RWPE2 (cell line): Measurements from ENCODE around the gene BID.

Experiments
- ATAC-seq: fragments of 200-7000 bp; cut with Tn5 transposase; 3 replicates; pipeline ENCODE4 v1.9.1; 2021; ENCODE audit warnings: low read depth
- DNase-seq: peaks from one replicate; pipeline ENCODE4 v3.0.0-alpha.2; 2020; ENCODE audit warnings: low spot score
- H3K27ac ChIP-seq: fragments of 450-650 bp; 2 replicates; pipeline ENCODE4 v1.5.1; 2017; ENCODE audit warnings: mild to moderate bottlenecking; ENCODE audit not compliant: poor library complexity, severe bottlenecking
- H3K27me3 ChIP-seq: fragments of 250-450 bp; sonication (Bioruptor Pico); 2 replicates; pipeline ENCODE4 v1.5.1; 2021; ENCODE audit warnings: mild to moderate bottlenecking, moderate library complexity; ENCODE audit not compliant: insufficient read depth, poor library complexity, severe bottlenecking
- H3K36me3 ChIP-seq: fragments of 250-450 bp; sonication (Bioruptor Pico); 2 replicates; pipeline ENCODE4 v1.5.1; 2020; ENCODE audit warnings: low read depth, mild to moderate bottlenecking, moderate library complexity
- H3K4me1 ChIP-seq: fragments of 250-450 bp; sonication (Bioruptor Pico); 2 replicates; pipeline ENCODE4 v1.5.1; 2021; ENCODE audit warnings: mild to moderate bottlenecking, moderate library complexity; ENCODE audit not compliant: insufficient read depth, poor library complexity, severe bottlenecking
- H3K4me3 ChIP-seq: fragments of 250-450 bp; sonication (Bioruptor Pico); 2 replicates; pipeline ENCODE4 v1.5.1; 2021; ENCODE audit warnings: mild to moderate bottlenecking, moderate library complexity; ENCODE audit not compliant: severe bottlenecking
- H3K9me3 ChIP-seq: fragments of 250-450 bp; sonication (Bioruptor Pico); 2 replicates; pipeline ENCODE4 v1.5.1; 2021; ENCODE audit warnings: mild to moderate bottlenecking, moderate library complexity; ENCODE audit not compliant: severe bottlenecking
- TF ChIP-seq, protein P1 (sequence below): fragments of 450-650 bp; IDR thresholded peaks from one replicate; pipeline ENCODE4 v1.5.1; 2017; ENCODE audit warnings: mild to moderate bottlenecking, moderate library complexity; ENCODE audit not compliant: poor library complexity, severe bottlenecking

Gene BID

DNA sequence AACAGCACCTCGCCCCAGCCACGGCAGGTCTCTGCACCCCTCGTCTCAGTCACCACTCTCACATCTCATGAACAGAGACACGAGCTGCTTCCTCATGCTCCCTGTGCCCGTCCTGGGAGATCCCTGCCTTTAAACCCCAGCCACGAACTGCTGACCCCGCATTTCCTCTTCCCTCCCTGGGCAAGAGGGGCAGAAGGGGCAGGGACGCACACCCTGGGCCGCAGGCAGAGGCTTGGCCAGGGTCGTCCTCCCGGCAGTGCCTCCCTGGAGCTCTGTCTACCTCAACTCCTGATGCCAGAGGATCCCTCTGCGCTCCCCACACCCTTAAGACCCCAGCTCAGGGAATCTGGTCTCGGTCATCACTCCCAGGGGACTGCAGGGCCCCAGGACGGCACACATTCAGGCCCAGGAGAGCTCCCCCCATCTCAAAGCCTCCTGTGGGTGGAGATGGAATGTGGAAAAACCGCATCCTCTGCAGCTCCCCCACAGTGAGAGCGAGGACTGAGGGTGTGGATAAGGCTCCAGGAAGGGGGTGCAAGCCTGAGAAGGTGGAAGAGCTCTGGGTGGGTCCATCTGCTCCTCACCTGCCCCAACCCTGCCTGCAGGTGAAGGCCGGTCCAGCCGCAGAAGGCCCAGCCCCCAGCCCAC is 1.2 kb downstream of the BID start:
- Histone ChIP-seq H3K4me1 (peaks cover 7% of the 10 kb centered on the region), H3K36me3 (no peaks in the 10 kb centered on the region), H3K27me3 (no peaks in the 10 kb centered on the region), H3K27ac (no peak overlapping the region), H3K9me3 (no peaks in the 10 kb centered on the region), H3K4me3 (peak overlapping the region; percentile 84)
- TF ChIP-seq, protein P1, sequence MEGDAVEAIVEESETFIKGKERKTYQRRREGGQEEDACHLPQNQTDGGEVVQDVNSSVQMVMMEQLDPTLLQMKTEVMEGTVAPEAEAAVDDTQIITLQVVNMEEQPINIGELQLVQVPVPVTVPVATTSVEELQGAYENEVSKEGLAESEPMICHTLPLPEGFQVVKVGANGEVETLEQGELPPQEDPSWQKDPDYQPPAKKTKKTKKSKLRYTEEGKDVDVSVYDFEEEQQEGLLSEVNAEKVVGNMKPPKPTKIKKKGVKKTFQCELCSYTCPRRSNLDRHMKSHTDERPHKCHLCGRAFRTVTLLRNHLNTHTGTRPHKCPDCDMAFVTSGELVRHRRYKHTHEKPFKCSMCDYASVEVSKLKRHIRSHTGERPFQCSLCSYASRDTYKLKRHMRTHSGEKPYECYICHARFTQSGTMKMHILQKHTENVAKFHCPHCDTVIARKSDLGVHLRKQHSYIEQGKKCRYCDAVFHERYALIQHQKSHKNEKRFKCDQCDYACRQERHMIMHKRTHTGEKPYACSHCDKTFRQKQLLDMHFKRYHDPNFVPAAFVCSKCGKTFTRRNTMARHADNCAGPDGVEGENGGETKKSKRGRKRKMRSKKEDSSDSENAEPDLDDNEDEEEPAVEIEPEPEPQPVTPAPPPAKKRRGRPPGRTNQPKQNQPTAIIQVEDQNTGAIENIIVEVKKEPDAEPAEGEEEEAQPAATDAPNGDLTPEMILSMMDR, result no peak
- ATAC-seq (peak; percentile 56), DNase-seq (no peak)

DNA sequence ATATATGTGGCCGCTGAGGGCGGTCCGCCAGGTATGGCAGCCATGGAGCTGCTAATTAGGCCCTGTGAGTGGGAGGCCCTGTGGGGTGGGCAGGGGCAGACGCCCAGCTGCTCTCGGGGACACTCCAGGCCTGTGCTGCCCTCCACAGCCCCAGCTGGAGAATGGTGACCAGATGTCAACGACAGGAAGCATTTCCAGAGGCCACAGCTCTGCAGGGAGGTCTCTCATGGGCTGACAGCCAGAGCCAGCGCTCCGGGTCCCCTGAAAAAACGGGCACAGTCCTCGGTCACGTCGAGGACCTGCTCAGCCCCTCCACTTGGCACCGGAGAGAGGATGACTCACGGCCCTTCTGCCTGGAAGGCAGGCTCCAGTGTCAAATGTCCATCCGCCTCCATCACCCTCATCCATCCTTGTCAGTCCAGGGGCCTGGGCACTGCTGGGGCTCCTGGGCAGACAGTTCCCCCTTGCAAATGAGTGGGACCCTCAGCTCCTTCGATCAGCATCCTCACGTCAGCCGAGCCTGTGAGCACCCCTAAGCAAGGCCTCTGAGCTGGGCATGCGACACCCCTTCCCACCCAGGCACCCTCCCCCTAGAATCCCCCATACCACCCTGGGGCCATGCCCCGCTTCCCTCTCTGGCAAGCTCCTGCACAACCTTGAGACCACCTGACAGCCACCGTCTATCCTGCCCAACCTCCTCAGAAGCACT is 1.9 kb downstream of the BID start:
- Histone ChIP-seq H3K4me3 (no peak overlapping the region), H3K36me3 (no peaks in the 10 kb centered on the region), H3K4me1 (peaks cover 7% of the 10 kb centered on the region), H3K27ac (no peak overlapping the region), H3K27me3 (no peaks in the 10 kb centered on the region), H3K9me3 (no peaks in the 10 kb centered on the region)
- DNase-seq, result no peak
- peak; percentile 47 for ATAC-seq
- TF ChIP-seq, protein P1, result no peak

DNA sequence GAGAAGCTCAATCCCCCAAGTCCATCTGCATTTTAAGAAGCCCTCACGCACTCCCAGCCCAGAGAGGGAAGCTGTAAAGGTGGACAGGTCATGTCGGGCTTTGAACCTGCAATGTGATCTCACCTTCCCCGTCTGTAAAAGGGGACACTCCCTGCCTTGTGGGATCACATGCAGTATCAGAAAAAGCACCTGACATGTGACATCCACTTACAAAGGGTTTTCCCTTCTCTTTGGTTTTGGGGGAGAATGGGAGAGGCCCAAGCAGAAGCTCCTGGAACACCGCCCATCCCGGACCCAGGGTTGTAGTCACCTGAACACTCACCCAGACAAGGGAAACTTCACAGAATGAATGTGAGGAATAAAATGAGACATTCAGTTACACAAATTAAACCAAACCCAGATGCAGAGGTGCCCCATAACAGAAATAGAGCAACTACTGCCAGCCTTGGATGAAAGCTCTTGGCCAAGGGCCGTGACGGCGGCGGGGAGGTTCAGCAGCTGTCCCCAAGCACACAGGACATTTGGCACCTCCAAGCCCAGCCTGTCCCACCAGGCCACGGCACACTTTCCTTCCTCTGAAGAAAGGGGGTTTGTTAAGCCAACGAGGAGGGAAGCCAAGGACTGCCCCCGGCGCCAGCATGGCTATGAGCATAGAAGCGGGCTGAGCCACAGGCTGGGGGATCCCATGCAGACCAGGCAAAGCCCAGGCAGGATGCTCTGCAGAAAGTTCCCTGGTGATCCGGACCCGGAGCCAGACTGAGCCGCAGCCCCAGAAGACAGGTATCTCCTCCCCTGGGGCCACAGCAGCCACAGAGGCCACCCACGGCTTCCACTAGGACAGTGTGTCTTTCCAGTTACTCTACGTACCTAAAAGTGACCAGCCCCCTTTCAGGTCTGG is 3.8 kb downstream of the BID start:
- Histone ChIP-seq H3K4me1 (peaks cover 7% of the 10 kb centered on the region), H3K27ac (no peak overlapping the region), H3K36me3 (no peaks in the 10 kb centered on the region), H3K4me3 (no peak overlapping the region), H3K9me3 (no peaks in the 10 kb centered on the region), H3K27me3 (no peaks in the 10 kb centered on the region)
- ATAC-seq, result no peak
- DNase-seq, result no peak
- TF ChIP-seq, protein P1, result no peak

DNA sequence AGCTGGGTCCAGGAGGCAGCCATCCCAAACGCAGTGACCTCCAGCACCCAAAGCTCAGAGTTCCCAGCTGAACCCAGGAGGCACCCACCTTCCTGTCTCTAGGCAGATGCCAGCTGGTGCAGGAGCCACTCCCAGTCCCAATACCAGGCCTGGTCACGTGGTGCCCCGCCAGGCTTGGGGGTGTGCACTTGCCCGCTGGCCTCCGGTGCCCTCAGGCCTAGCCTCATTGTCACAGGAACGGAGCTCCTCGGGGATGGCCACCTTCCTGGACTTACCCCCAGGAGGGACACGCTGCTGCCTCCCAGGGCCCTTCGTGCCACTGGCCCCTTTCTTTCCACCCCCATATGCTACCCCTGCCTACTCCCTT is 4.6 kb downstream of the BID start:
- Histone ChIP-seq H3K36me3 (no peaks in the 10 kb centered on the region), H3K9me3 (no peaks in the 10 kb centered on the region), H3K27ac (no peak overlapping the region), H3K27me3 (no peaks in the 10 kb centered on the region), H3K4me1 (peaks cover 7% of the 10 kb centered on the region), H3K4me3 (no peak overlapping the region)
- ATAC-seq (no peak), DNase-seq (no peak)
- TF ChIP-seq, protein P1, result no peak
